GM19397 (cell line): ENCODE measurements around the gene MRGPRG.

Source experiments
- ATAC-seq: cut with Tn5 transposase; IDR thresholded peaks from one replicate; pipeline ENCODE4 v1.9.1; 2021; ENCODE audit warnings: mild to moderate bottlenecking, moderate library complexity; ENCODE audit not compliant: unreplicated experiment

Gene MRGPRG

GRCh38 chr11:3225826-3226750, 7.5 kb upstream of the MRGPRG start:
- ATAC-seq, result no peak

- ATAC-seq, result no peak
Observed at GRCh38 chr11:3225159-3225758, 6.6 kb upstream of the MRGPRG start.

- ATAC-seq, result no peak
Observed at GRCh38 chr11:3224401-3225057, 5.9 kb upstream of the MRGPRG start.

GRCh38 chr11:3223932-3224381, 5.3 kb upstream of the MRGPRG start:
- ATAC-seq, result no peak

GRCh38 chr11:3222941-3223915, 4.6 kb upstream of the MRGPRG start:
- ATAC-seq, result no peak

- ATAC-seq, result no peak
Observed at GRCh38 chr11:3222003-3222855, 3.6 kb upstream of the MRGPRG start.

GRCh38 chr11:3221408-3222002, 2.9 kb upstream of the MRGPRG start:
- ATAC-seq, result no peak

- no peak for ATAC-seq
Observed at GRCh38 chr11:3220521-3221407, 2.2 kb upstream of the MRGPRG start.

GRCh38 chr11:3220101-3220500, 1.5 kb upstream of the MRGPRG start:
- ATAC-seq, result no peak

- ATAC-seq, result no peak
Observed at GRCh38 chr11:3219281-3219892, 774 bp upstream of the MRGPRG start.

- no peak for ATAC-seq
Observed at GRCh38 chr11:3217818-3218482, 663 bp downstream of the MRGPRG start.

- ATAC-seq, result no peak
Observed at GRCh38 chr11:3216027-3216525, 2.5 kb downstream of the MRGPRG start.

- ATAC-seq, result no peak
Observed at GRCh38 chr11:3215346-3216026, 3.1 kb downstream of the MRGPRG start.

- ATAC-seq, result no peak
Observed at GRCh38 chr11:3214420-3214699, 4.3 kb downstream of the MRGPRG start.

GRCh38 chr11:3213659-3214419, 4.8 kb downstream of the MRGPRG start:
- no peak for ATAC-seq

- ATAC-seq, result no peak
Observed at GRCh38 chr11:3208272-3208671, 10.3 kb downstream of the MRGPRG start.
